Calu3 (cell line): ENCODE results near the gene POU3F2. TPM values are rescaled to one million over a fixed set of nuclear protein-coding genes. Genes with fewer than 3 reads are reported as not detected.

Source experiments
- BruUV-seq: library from RNA; stranded (reverse); fragments of 400-500 nt; replicated peaks from 2 replicates; lab custom pipeline; 2021; lab: Mats Ljungman, UMichigan
- CTCF ChIA-PET: fragments of 300-600 bp; sonication (Branson Sonifier 250); formaldehyde crosslinking; loops from one replicate; lab custom pipeline; 2022; ENCODE audit warnings: antibody characterized with exemption; lab: Charles Lee
- DNase-seq: peaks from one replicate; pipeline ENCODE4 v3.0.0; 2022
- H3K27ac Mint-ChIP-seq: one replicate; pipeline ENCODE4 v1.8.0; 2022; ENCODE audit warnings: mixed read lengths; ENCODE audit not compliant: unreplicated experiment
- H3K27me3 Mint-ChIP-seq: one replicate; pipeline ENCODE4 v1.8.0; 2022; ENCODE audit warnings: mixed read lengths; ENCODE audit not compliant: unreplicated experiment
- H3K36me3 Mint-ChIP-seq: one replicate; pipeline ENCODE4 v1.8.0; 2022; ENCODE audit warnings: mild to moderate bottlenecking, moderate library complexity, mixed read lengths; ENCODE audit not compliant: insufficient read depth, unreplicated experiment
- H3K4me1 Mint-ChIP-seq: one replicate; pipeline ENCODE4 v1.8.0; 2022; ENCODE audit warnings: mild to moderate bottlenecking, low read depth, mixed read lengths; ENCODE audit not compliant: unreplicated experiment
- H3K4me3 Mint-ChIP-seq: one replicate; pipeline ENCODE4 v1.8.0; 2022; ENCODE audit warnings: mild to moderate bottlenecking, low read depth, moderate library complexity, mixed read lengths; ENCODE audit not compliant: unreplicated experiment
- H3K9me3 Mint-ChIP-seq: one replicate; pipeline ENCODE4 v1.8.0; 2022; ENCODE audit warnings: low read depth, mixed read lengths; ENCODE audit not compliant: unreplicated experiment
- intact Hi-C: fragments of 100-400 bp; cut with micrococcal nuclease; formaldehyde crosslinking; loops from one replicate; pipeline ENCODE4 v1.10.0; 2022; ENCODE audit not compliant: unreplicated experiment
- total RNA-seq: library from RNA; stranded (reverse); gene quantifications from 2 replicates; pipeline ENCODE4 v1.2.3, GENCODE V29; 2022
- TF ChIP-seq, protein P1 (sequence below): fragments of 200-600 bp; IDR thresholded peaks from one replicate; pipeline ENCODE4 v1.8.0; 2022; ENCODE audit warnings: antibody characterized with exemption; ENCODE audit not compliant: unreplicated experiment

POU3F2 gene
- total RNA-seq, 1 experiment from 2014 or later, result not detected

GRCh38 chr6:98836025-98836961, 1.9 kb downstream of the POU3F2 start:
- TF ChIP-seq, protein P1, sequence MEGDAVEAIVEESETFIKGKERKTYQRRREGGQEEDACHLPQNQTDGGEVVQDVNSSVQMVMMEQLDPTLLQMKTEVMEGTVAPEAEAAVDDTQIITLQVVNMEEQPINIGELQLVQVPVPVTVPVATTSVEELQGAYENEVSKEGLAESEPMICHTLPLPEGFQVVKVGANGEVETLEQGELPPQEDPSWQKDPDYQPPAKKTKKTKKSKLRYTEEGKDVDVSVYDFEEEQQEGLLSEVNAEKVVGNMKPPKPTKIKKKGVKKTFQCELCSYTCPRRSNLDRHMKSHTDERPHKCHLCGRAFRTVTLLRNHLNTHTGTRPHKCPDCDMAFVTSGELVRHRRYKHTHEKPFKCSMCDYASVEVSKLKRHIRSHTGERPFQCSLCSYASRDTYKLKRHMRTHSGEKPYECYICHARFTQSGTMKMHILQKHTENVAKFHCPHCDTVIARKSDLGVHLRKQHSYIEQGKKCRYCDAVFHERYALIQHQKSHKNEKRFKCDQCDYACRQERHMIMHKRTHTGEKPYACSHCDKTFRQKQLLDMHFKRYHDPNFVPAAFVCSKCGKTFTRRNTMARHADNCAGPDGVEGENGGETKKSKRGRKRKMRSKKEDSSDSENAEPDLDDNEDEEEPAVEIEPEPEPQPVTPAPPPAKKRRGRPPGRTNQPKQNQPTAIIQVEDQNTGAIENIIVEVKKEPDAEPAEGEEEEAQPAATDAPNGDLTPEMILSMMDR, result no peak
- H3K27ac Mint-ChIP-seq, result no peak overlapping the region
- peaks cover 30% of the 10 kb centered on the region for H3K36me3 Mint-ChIP-seq
- H3K4me3 Mint-ChIP-seq, result peak overlapping the region; percentile 84
- H3K4me1 Mint-ChIP-seq, result peaks cover 20% of the 10 kb centered on the region
- no peak for DNase-seq
- intact Hi-C loops, result loop anchor here (2.0 to 5.0 kb wide), 3 partner anchors 184 to 1129 kb away; no protein-coding TSS in a partner anchor
- CTCF ChIA-PET, result interaction anchor here (1.0 kb wide), 3 partner anchors 58 to 67 kb away, joined by 3 to 4 read pairs (median 3); no protein-coding TSS in a partner anchor
- peaks cover 91% of the 10 kb centered on the region for H3K27me3 Mint-ChIP-seq
- no peaks in the 10 kb centered on the region for H3K9me3 Mint-ChIP-seq
- BruUV-seq, result no TSS peak

- Mint-ChIP-seq H3K4me1 (peaks cover 20% of the 10 kb centered on the region), H3K9me3 (no peaks in the 10 kb centered on the region), H3K4me3 (no peak overlapping the region), H3K27me3 (peaks cover 91% of the 10 kb centered on the region), H3K36me3 (peaks cover 30% of the 10 kb centered on the region), H3K27ac (no peak overlapping the region)
- no TSS peak for BruUV-seq
- TF ChIP-seq, protein P1, result no peak
- CTCF ChIA-PET, result interaction anchor here (1.0 kb wide), 3 partner anchors 59 to 68 kb away, joined by 3 to 4 read pairs (median 3); no protein-coding TSS in a partner anchor
- no peak for DNase-seq
- intact Hi-C loops, result loop anchor here (2.0 to 5.0 kb wide), 3 partner anchors 185 to 1130 kb away; no protein-coding TSS in a partner anchor
Observed at GRCh38 chr6:98836962-98837944, 2.9 kb downstream of the POU3F2 start.

GRCh38 chr6:98838032-98838431, 3.7 kb downstream of the POU3F2 start:
- TF ChIP-seq, protein P1, result no peak
- peaks cover 20% of the 10 kb centered on the region for H3K4me1 Mint-ChIP-seq
- CTCF ChIA-PET, result no interaction called here
- no peak overlapping the region for H3K27ac Mint-ChIP-seq
- H3K9me3 Mint-ChIP-seq, result no peaks in the 10 kb centered on the region
- peaks cover 91% of the 10 kb centered on the region for H3K27me3 Mint-ChIP-seq
- no TSS peak for BruUV-seq
- H3K36me3 Mint-ChIP-seq, result peaks cover 28% of the 10 kb centered on the region
- no peak for DNase-seq
- no peak overlapping the region for H3K4me3 Mint-ChIP-seq
- intact Hi-C loops, result loop anchor here (5.0 kb wide), 2 partner anchors 186 to 1131 kb away; no protein-coding TSS in a partner anchor

DNA sequence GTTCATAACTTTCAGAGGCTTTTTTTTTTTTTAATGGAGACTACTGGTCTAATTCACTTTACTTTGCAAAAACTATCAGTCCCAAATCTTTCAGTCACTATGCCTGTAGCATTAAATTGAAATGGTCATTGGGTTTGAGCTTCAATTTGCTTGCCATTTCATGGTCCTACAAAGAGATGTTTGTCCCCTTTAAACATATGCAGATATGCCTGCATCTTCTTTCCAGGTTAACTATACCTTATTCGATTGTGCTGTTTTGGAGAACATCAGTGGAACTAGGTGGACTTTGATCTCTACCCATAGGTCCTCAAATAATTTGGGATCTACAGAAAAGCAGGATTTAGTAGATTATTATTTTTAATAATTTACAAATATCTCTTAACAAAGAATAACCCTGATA, 4.6 kb downstream of the POU3F2 start:
- no peaks in the 10 kb centered on the region for H3K9me3 Mint-ChIP-seq
- no peak overlapping the region for H3K4me3 Mint-ChIP-seq
- peaks cover 91% of the 10 kb centered on the region for H3K27me3 Mint-ChIP-seq
- no TSS peak for BruUV-seq
- H3K36me3 Mint-ChIP-seq, result peaks cover 18% of the 10 kb centered on the region
- no peak overlapping the region for H3K27ac Mint-ChIP-seq
- TF ChIP-seq, protein P1, result no peak
- DNase-seq, result no peak
- intact Hi-C loops, result loop anchor here (1.0 to 5.0 kb wide), 3 partner anchors 70 to 1132 kb away; no protein-coding TSS in a partner anchor
- peaks cover 20% of the 10 kb centered on the region for H3K4me1 Mint-ChIP-seq
- CTCF ChIA-PET, result no interaction called here
